Chondrocyte (in vitro differentiated cells): Measurements from ENCODE around the gene PGLYRP2. TPM values are rescaled to one million over a fixed set of nuclear protein-coding genes. Genes with fewer than 3 reads are reported as not detected.

ENCODE experiments used
- DNase-seq: peaks from one replicate; pipeline ENCODE4 v3.0.0; 2021; ENCODE audit warnings: mixed read lengths, low spot score
- H3K27ac Mint-ChIP-seq: one replicate; pipeline ENCODE4 v1.8.0; 2021; ENCODE audit warnings: mild to moderate bottlenecking, moderate library complexity, mixed read lengths; ENCODE audit not compliant: unreplicated experiment
- H3K27me3 Mint-ChIP-seq: 2 replicates; pipeline ENCODE4 v1.8.0; 2021; ENCODE audit warnings: low read depth, mixed read lengths
- H3K36me3 Mint-ChIP-seq: 2 replicates; pipeline ENCODE4 v1.8.0; 2021; ENCODE audit warnings: low read depth, mixed read lengths
- H3K4me1 Mint-ChIP-seq: 2 replicates; pipeline ENCODE4 v1.8.0; 2021; ENCODE audit warnings: low read depth, mild to moderate bottlenecking, mixed read lengths
- H3K4me3 Mint-ChIP-seq: one replicate; pipeline ENCODE4 v1.8.0; 2021; ENCODE audit warnings: mild to moderate bottlenecking, moderate library complexity, mixed read lengths; ENCODE audit not compliant: unreplicated experiment
- H3K9me3 Mint-ChIP-seq: 2 replicates; pipeline ENCODE4 v1.8.0; 2021; ENCODE audit warnings: low read depth, mixed read lengths
- CTCF ChIP-seq: fragments of 200-600 bp; sonication (generic); IDR thresholded peaks from 2 replicates; pipeline ENCODE4 v1.5.0; 2021; ENCODE audit warnings: antibody characterized with exemption, mild to moderate bottlenecking, moderate library complexity
- total RNA-seq: library from RNA; stranded (reverse); gene quantifications from 3 replicates; pipeline ENCODE4 v1.2.1, GENCODE V29; 2021

The PGLYRP2 gene
- total RNA-seq, 1 donor from 2014 or later: not detected

GRCh38 chr19:15423130-15423529 is 56.2 kb downstream of the PGLYRP2 start:
- H3K4me1 Mint-ChIP-seq: peaks cover 9% of the 10 kb centered on the region
- no peak for TF ChIP-seq CTCF
- H3K36me3 Mint-ChIP-seq: peaks cover 26% of the 10 kb centered on the region
- no peak overlapping the region for H3K4me3 Mint-ChIP-seq
- no peak for DNase-seq
- H3K27me3 Mint-ChIP-seq: no peaks in the 10 kb centered on the region
- no peaks in the 10 kb centered on the region for H3K9me3 Mint-ChIP-seq
- H3K27ac Mint-ChIP-seq: no peak overlapping the region

- Mint-ChIP-seq H3K4me1 (peaks cover 12% of the 10 kb centered on the region), H3K4me3 (no peak overlapping the region), H3K27ac (no peak overlapping the region), H3K9me3 (no peaks in the 10 kb centered on the region), H3K36me3 (peaks cover 26% of the 10 kb centered on the region), H3K27me3 (no peaks in the 10 kb centered on the region)
- no peak for TF ChIP-seq CTCF
- DNase-seq: no peak
These were observed 56.8 kb downstream of the PGLYRP2 start for GRCh38 chr19:15422296-15423075.

- Mint-ChIP-seq H3K36me3 (peaks cover 20% of the 10 kb centered on the region), H3K4me3 (no peak overlapping the region), H3K9me3 (no peaks in the 10 kb centered on the region), H3K27ac (no peak overlapping the region), H3K27me3 (no peaks in the 10 kb centered on the region), H3K4me1 (peaks cover 19% of the 10 kb centered on the region)
- no peak for DNase-seq
- TF ChIP-seq CTCF: no peak
These were observed 57.5 kb downstream of the PGLYRP2 start for GRCh38 chr19:15421721-15422260.

GRCh38 chr19:15421136-15421695 is 58.1 kb downstream of the PGLYRP2 start:
- H3K9me3 Mint-ChIP-seq: no peaks in the 10 kb centered on the region
- no peaks in the 10 kb centered on the region for H3K27me3 Mint-ChIP-seq
- H3K27ac Mint-ChIP-seq: no peak overlapping the region
- DNase-seq: no peak
- peaks cover 18% of the 10 kb centered on the region for H3K36me3 Mint-ChIP-seq
- no peak for TF ChIP-seq CTCF
- H3K4me3 Mint-ChIP-seq: no peak overlapping the region
- H3K4me1 Mint-ChIP-seq: peaks cover 25% of the 10 kb centered on the region

- TF ChIP-seq CTCF: peak; percentile 48
- H3K4me3 Mint-ChIP-seq: peak overlapping the region; percentile 87
- no peaks in the 10 kb centered on the region for H3K9me3 Mint-ChIP-seq
- H3K27ac Mint-ChIP-seq: peak overlapping the region; percentile 88
- no peaks in the 10 kb centered on the region for H3K27me3 Mint-ChIP-seq
- DNase-seq: no peak
- H3K36me3 Mint-ChIP-seq: peaks cover 16% of the 10 kb centered on the region
- H3K4me1 Mint-ChIP-seq: peaks cover 36% of the 10 kb centered on the region
These were observed 59.8 kb downstream of the PGLYRP2 start for GRCh38 chr19:15419413-15420025.
